Thyroid gland (tissue), 4 donors: ENCODE data around the gene SMARCD1.

Experiments used
- CTCF ChIP-seq, 6 experiments: fragments of 200-600 bp in 3 of 6; fragments of 450-650 bp in 3 of 6; sonication (generic) in 3 of 6; IDR thresholded peaks; one replicate each; pipeline ENCODE4 v1.5.1; 2016 to 2019; ENCODE audit warnings: antibody characterized with exemption in 6 of 6, mild to moderate bottlenecking in 2 of 6, inconsistent platforms in 1 of 6, moderate library complexity in 1 of 6
- POLR2A ChIP-seq, 2 donors: fragments of 450-650 bp; IDR thresholded peaks; one replicate each; pipeline ENCODE4 v1.6.1; 2017; ENCODE audit warnings: antibody characterized with exemption in 2 of 2, mild to moderate bottlenecking in 2 of 2, moderate library complexity in 1 of 2

GRCh38 chr12:50147281-50147680 is 62.1 kb downstream of the SMARCD1 start:
- TF ChIP-seq CTCF (IDR thresholded peaks at IDR 0.05) (no peak), POLR2A (IDR thresholded peaks at IDR 0.05) (no peak)
